T follicular helper cell (primary cell): ENCODE data around the gene SLC22A16.

Experiments used
- DNase-seq: peaks from one replicate; pipeline ENCODE4 v3.0.0-alpha.2; 2020; ENCODE audit warnings: low read depth

SLC22A16 gene

DNA sequence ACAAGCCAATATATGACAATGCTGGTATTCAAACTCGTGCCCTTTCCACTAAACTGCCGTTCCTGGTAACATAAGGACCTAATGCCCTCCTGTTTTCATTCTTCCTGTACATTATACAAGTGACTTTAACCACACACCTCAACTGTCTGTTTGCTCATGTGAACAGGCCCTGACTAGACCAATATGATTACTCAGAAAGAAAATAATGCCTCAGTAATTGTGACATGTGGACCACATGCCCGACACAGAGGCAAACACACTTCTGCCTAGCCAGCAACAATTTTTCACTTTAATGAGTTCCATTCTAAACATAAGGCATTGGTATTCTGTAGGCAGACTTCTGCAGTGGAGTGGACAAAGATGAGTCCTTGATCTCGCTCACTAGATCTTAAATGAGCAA, 30.0 kb downstream of the SLC22A16 start:
- no peak for DNase-seq

DNA sequence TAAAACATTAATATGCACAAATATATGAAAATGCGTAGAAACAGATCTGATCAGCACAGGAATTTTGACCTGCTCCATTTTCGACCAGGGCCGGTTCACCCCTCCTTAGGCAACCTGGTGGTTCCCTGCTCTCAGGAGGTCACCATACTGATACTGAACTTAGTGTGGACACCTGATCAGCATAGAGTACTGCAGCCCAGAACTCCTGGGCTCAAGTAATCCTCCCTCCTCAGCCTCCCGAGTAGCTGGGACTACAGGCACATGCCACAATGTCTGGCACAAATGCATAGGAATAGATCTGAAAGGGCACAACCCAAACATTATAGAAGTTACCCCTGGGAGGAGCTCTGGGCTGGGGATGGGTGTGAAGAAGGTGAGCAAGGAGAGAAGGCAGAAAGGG, 36.4 kb downstream of the SLC22A16 start:
- no peak for DNase-seq

- DNase-seq, result no peak
These were observed 37.1 kb downstream of the SLC22A16 start for GRCh38 chr6:110439356-110439755.

GRCh38 chr6:110434961-110435602, 41.3 kb downstream of the SLC22A16 start:
- DNase-seq, result no peak

- no peak for DNase-seq
These were observed 44.0 kb downstream of the SLC22A16 start for GRCh38 chr6:110432285-110432900.

- no peak for DNase-seq
These were observed 45.7 kb downstream of the SLC22A16 start for GRCh38 chr6:110430741-110431140.

- DNase-seq, result no peak
These were observed 46.2 kb downstream of the SLC22A16 start for GRCh38 chr6:110430236-110430635.

GRCh38 chr6:110428153-110428552, 48.3 kb downstream of the SLC22A16 start:
- DNase-seq, result no peak

DNA sequence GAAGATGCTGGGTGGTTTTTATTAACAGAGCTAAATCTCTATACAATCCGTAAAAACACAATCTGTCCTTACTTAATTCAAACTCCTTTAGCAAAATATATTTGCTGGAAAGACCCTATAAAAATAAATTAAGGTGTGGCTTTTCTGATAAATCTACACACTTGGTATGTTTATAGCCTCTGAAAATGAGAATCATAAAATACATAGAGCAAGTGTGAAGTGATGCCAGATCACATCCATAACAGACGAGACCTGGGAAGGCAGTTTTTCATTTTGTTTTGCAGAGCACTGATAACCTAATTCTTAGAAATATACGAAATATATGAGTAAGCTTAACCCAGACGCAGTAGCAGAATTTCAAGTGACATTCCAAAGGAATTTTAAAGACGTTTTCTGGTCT, 50.6 kb downstream of the SLC22A16 start:
- no peak for DNase-seq

GRCh38 chr6:110422444-110422822, 54.0 kb downstream of the SLC22A16 start:
- DNase-seq, result no peak

GRCh38 chr6:110421749-110422443, 54.5 kb downstream of the SLC22A16 start:
- DNase-seq, result no peak

GRCh38 chr6:110419028-110419739, 57.2 kb downstream of the SLC22A16 start:
- no peak for DNase-seq

DNA sequence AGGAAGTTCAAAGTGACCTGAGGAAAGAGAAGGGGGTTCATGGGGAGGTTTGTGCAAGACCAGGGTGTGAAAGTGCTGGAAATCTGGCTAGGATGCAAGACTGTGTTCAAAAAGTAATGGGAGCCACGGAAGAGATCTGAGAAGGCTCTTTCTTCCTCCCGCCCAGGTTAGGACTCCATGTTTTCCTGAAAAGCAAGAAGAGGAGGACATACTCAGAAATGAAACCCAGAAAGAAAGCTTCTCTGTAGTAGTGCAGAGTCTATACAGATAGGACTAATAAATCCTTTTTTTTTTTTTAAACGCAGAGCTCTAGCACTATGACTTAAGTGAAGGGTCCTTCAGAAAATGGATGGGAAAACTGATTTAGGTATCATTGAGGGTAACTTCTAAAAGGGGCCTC, 57.8 kb downstream of the SLC22A16 start:
- DNase-seq, result no peak

DNA sequence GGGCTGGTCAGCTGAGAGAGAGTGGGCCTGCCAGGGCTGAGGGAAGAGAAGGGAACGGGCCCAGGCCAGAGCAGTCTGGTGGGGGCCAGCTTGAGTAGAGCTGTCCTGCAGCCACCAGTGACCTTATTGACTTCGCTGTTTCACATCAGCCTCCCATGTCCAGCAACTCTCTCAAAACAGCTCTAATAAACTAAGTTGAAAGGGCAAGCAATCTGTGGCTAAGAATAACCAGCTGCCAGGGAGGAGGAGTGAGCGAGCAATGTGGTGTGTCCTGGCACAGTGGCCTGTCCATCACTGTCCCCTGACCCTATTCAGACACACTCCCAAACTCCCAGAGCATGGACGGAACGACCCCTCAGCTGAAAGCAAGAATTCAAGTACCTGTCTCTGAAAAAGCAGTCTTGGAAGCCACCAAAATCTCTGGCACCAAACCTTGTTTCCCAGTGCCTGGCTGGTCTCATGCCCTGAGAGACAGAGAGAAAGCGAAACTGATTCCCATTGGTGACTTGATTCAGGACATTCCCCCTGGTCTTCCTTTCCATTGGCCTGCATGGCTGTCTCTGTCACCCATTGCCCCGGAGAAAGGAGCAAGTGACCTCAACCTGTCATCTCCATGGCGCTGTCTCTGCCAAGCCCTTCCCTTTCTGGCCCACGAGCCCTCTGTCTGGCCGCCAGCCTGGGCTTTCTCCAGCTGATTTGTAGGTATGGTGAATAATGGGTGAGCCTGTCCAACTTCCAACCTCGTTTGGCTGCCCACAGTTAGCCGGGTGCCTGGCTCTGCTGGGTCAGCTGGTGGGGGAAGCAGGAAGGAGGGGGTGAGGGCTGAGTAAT, 61.1 kb downstream of the SLC22A16 start, which contains the start of gene DDO:
DDO (minus strand) TSS at position 490 of the 831 bp plus-strand sequence. CDS start 2,113 bp downstream, outside the sequence.
- no peak for DNase-seq

- DNase-seq, result no peak
These were observed 61.7 kb downstream of the SLC22A16 start for GRCh38 chr6:110414669-110415068.

GRCh38 chr6:110412360-110412759, 64.1 kb downstream of the SLC22A16 start:
- no peak for DNase-seq

- DNase-seq, result no peak
These were observed 65.9 kb downstream of the SLC22A16 start for GRCh38 chr6:110410511-110410910.

DNA sequence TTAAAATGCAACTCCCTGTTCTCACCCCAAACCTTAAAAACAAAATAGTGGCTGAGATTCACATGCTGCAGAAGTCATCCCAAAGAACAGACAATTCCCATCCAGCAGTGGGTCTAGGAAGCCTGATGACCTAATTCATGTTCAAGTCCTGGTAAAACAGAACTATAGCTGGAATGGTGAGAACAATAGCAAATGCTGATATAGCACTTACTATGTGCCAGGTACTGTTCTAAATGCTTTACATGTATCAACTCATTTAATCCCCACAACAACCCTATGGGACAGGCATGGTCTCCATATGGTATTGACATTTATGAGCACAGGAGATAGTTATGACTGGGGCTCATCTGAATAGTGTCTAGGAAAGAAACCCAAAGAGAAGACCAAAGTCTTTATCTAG, 66.6 kb downstream of the SLC22A16 start:
- DNase-seq, result no peak

GRCh38 chr6:110408901-110409300, 67.5 kb downstream of the SLC22A16 start:
- DNase-seq, result no peak

DNA sequence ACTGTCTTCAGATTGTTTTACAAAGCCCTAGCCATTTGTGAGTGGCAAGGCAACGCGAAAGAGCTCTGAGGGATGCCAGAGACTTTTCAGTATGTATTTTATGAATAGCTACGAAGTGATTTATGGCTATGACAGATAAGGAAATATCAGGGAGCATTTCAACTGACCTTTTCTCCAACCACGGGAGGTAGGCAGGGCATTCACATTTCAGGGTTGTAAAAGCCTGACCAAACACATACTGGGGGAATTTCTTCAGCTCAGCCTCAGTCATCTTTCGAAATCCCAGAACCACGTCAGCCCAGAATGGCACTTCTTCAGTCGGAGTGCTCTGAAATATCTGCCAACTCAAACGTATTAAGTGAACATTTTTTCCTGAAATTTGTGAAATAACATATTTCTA, 71.8 kb downstream of the SLC22A16 start:
- no peak for DNase-seq

GRCh38 chr6:110401585-110402176, 74.7 kb downstream of the SLC22A16 start:
- no peak for DNase-seq
